MCF 10A (cell line): Measurements from ENCODE around the gene IRF2BP2. TPM values are rescaled to one million over a fixed set of nuclear protein-coding genes. Genes with fewer than 3 reads are reported as not detected.

Source experiments
- BruUV-seq: library from RNA; stranded (reverse); fragments of 400-500 nt; replicated peaks from 2 replicates; lab custom pipeline; 2021; lab: Mats Ljungman, UMichigan
- CTCF ChIA-PET: fragments of 300-600 bp; sonication (Branson Sonifier 250); formaldehyde crosslinking; extraction: SDS; loops from one replicate; lab custom pipeline; 2021; ENCODE audit warnings: antibody characterized with exemption, inconsistent platforms; lab: Yijun Ruan, JAX
- POLR2A ChIA-PET: fragments of 300-600, 350-650 bp; sonication (Branson Sonifier 250); formaldehyde crosslinking; extraction: SDS; loops from one replicate; lab custom pipeline; 2020; ENCODE audit warnings: antibody characterized with exemption, inconsistent platforms; lab: Yijun Ruan, JAX
- DNase-seq: peaks from one replicate; pipeline ENCODE4 v3.0.0-alpha.2; 2018; ENCODE audit not compliant: unreplicated experiment
- H3K27ac Mint-ChIP-seq: one replicate; pipeline ENCODE4 v1.8.0; 2022; ENCODE audit warnings: mild to moderate bottlenecking, low read depth, mixed read lengths; ENCODE audit not compliant: unreplicated experiment
- H3K27me3 Mint-ChIP-seq: one replicate; pipeline ENCODE4 v1.8.0; 2022; ENCODE audit warnings: mixed read lengths; ENCODE audit not compliant: insufficient read depth, unreplicated experiment
- H3K36me3 Mint-ChIP-seq: one replicate; pipeline ENCODE4 v1.8.0; 2022; ENCODE audit warnings: mild to moderate bottlenecking, moderate library complexity, mixed read lengths; ENCODE audit not compliant: insufficient read depth, unreplicated experiment
- H3K4me1 Mint-ChIP-seq: one replicate; pipeline ENCODE4 v1.8.0; 2022; ENCODE audit warnings: mixed read lengths; ENCODE audit not compliant: insufficient read depth, unreplicated experiment
- H3K4me3 Mint-ChIP-seq: one replicate; pipeline ENCODE4 v1.8.0; 2022; ENCODE audit warnings: mild to moderate bottlenecking, moderate library complexity, mixed read lengths; ENCODE audit not compliant: unreplicated experiment
- H3K9me3 Mint-ChIP-seq: one replicate; pipeline ENCODE4 v1.8.0; 2022; ENCODE audit warnings: mixed read lengths; ENCODE audit not compliant: unreplicated experiment
- CTCF ChIP-seq: fragments of 200-600 bp; IDR thresholded peaks from one replicate; pipeline ENCODE4 v1.8.0; 2022; ENCODE audit warnings: antibody characterized with exemption, mild to moderate bottlenecking; ENCODE audit not compliant: unreplicated experiment
- intact Hi-C: fragments of 100-400 bp; cut with micrococcal nuclease; formaldehyde crosslinking; loops from 2 replicates; pipeline ENCODE4 v1.14.1; 2022
- total RNA-seq: library from RNA; stranded (reverse); gene quantifications from 2 replicates; pipeline ENCODE4 v1.2.3, GENCODE V29; 2022

Gene IRF2BP2
- total RNA-seq, 1 experiment from 2014 or later = 217 TPM

- no peak for TF ChIP-seq CTCF
- peaks cover 53% of the 10 kb centered on the region for H3K4me1 Mint-ChIP-seq
- no peak overlapping the region for H3K4me3 Mint-ChIP-seq
- H3K27ac Mint-ChIP-seq = peak overlapping the region; percentile 99
- H3K9me3 Mint-ChIP-seq = no peaks in the 10 kb centered on the region
- no peak for DNase-seq
- no peaks in the 10 kb centered on the region for H3K27me3 Mint-ChIP-seq
- H3K36me3 Mint-ChIP-seq = peaks cover 15% of the 10 kb centered on the region
- BruUV-seq = no TSS peak
- POLR2A ChIA-PET = interaction anchor here (0.6 to 16.5 kb wide), 31 partner anchors 7 to 464 kb away, joined by 3 to 307 read pairs (median 6); partner anchors contain the start of genes COA6 and IRF2BP2
- CTCF ChIA-PET = interaction anchor here (0.8 to 2.3 kb wide), 9 partner anchors 8 to 120 kb away, joined by 3 to 10 read pairs (median 4); no protein-coding TSS in a partner anchor
- intact Hi-C loops = loop anchor here (10.0 kb wide), 1 partner anchor 885 kb away; the partner anchor contains the start of gene B3GALNT2
These were observed 9.8 kb upstream of the IRF2BP2 start for GRCh38 chr1:234619794-234620247.

- no peak for TF ChIP-seq CTCF
- intact Hi-C loops = loop anchor here (10.0 kb wide), 1 partner anchor 886 kb away; the partner anchor contains the start of gene B3GALNT2
- Mint-ChIP-seq H3K27ac (peak overlapping the region; percentile 99), H3K36me3 (peaks cover 15% of the 10 kb centered on the region), H3K4me1 (peaks cover 54% of the 10 kb centered on the region), H3K4me3 (no peak overlapping the region), H3K27me3 (no peaks in the 10 kb centered on the region), H3K9me3 (no peaks in the 10 kb centered on the region)
- POLR2A ChIA-PET = interaction anchor here (0.6 to 16.5 kb wide), 35 partner anchors 6 to 465 kb away, joined by 3 to 307 read pairs (median 5); partner anchors contain the start of genes COA6 and IRF2BP2
- CTCF ChIA-PET = interaction anchor here (0.6 to 2.3 kb wide), 11 partner anchors 9 to 464 kb away, joined by 3 to 10 read pairs (median 3); no protein-coding TSS in a partner anchor
- no TSS peak for BruUV-seq
- DNase-seq = peak; percentile 47
These were observed 9.1 kb upstream of the IRF2BP2 start for GRCh38 chr1:234619071-234619480.

- no peak for TF ChIP-seq CTCF
- Mint-ChIP-seq H3K9me3 (no peaks in the 10 kb centered on the region), H3K27ac (peak overlapping the region; percentile 99), H3K4me3 (no peak overlapping the region), H3K27me3 (no peaks in the 10 kb centered on the region), H3K4me1 (peaks cover 57% of the 10 kb centered on the region), H3K36me3 (peaks cover 15% of the 10 kb centered on the region)
- TSS peak; percentile 56 for BruUV-seq
- ChIA-PET CTCF (interaction anchor here (0.6 to 2.3 kb wide), 6 partner anchors 13 to 465 kb away, joined by 3 to 10 read pairs (median 3); no protein-coding TSS in a partner anchor), POLR2A (interaction anchor here (0.6 to 16.5 kb wide), 35 partner anchors 6 to 465 kb away, joined by 3 to 307 read pairs (median 5); partner anchors contain the start of genes COA6 and IRF2BP2)
- no peak for DNase-seq
- intact Hi-C loops = loop anchor here (10.0 kb wide), 1 partner anchor 886 kb away; the partner anchor contains the start of gene B3GALNT2
These were observed 8.7 kb upstream of the IRF2BP2 start for GRCh38 chr1:234618737-234619049.

GRCh38 chr1:234617986-234618736 lies 8.2 kb upstream of the IRF2BP2 start:
- Mint-ChIP-seq H3K27ac (peak overlapping the region; percentile 99), H3K4me3 (no peak overlapping the region), H3K9me3 (no peaks in the 10 kb centered on the region), H3K27me3 (no peaks in the 10 kb centered on the region), H3K36me3 (peaks cover 15% of the 10 kb centered on the region), H3K4me1 (peaks cover 62% of the 10 kb centered on the region)
- TSS peak; percentile 59 for BruUV-seq
- ChIA-PET POLR2A (interaction anchor here (0.6 to 16.5 kb wide), 31 partner anchors 5 to 465 kb away, joined by 3 to 307 read pairs (median 6); partner anchors contain the start of gene IRF2BP2), CTCF (interaction anchor here (0.7 to 1.0 kb wide), 2 partner anchors 104 to 388 kb away, joined by 3 read pairs; no protein-coding TSS in a partner anchor)
- DNase-seq = peak; percentile 98
- intact Hi-C loops = loop anchor here (10.0 kb wide), 1 partner anchor 887 kb away; the partner anchor contains the start of gene B3GALNT2
- no peak for TF ChIP-seq CTCF
